Omental fat pad (tissue), 4 donors: ENCODE data around the gene PPFIBP1. TPM values are rescaled to one million over a fixed set of nuclear protein-coding genes. Genes with fewer than 3 reads are reported as not detected.

Source experiments
- ATAC-seq: fragments of 150-250 bp; one replicate; pipeline ENCODE4 v1.9.1; 2016; ENCODE audit warnings: mild to moderate bottlenecking, moderate library complexity; ENCODE audit not compliant: low FRiP score
- DNase-seq: peaks from one replicate; pipeline ENCODE4 v3.0.0-alpha.2; 2019; ENCODE audit warnings: low spot score
- CTCF ChIP-seq, 3 donors: fragments of 450-650 bp; IDR thresholded peaks; one replicate each; pipeline ENCODE4 v1.5.1; 2016 to 2017; ENCODE audit warnings: antibody characterized with exemption in 3 of 3, mild to moderate bottlenecking in 3 of 3, moderate library complexity in 2 of 3
- total RNA-seq, 4 donors: library from RNA; depleted of rRNA; stranded (reverse); fragments of >200 nt; gene quantifications; one replicate each; pipeline ENCODE4 v1.1.0, GENCODE V29; 2016

PPFIBP1 gene
- total RNA-seq, 4 donors from 2014 or later, result 40.2 to 164 (median 56.5) TPM

GRCh38 chr12:27502021-27502435 is 22.0 kb upstream of the PPFIBP1 start:
- no peak for TF ChIP-seq CTCF (IDR thresholded peaks at IDR 0.05)
- ATAC-seq, result no peak
- no peak for DNase-seq

GRCh38 chr12:27504507-27504906 is 19.5 kb upstream of the PPFIBP1 start:
- no peak for ATAC-seq
- DNase-seq, result no peak
- no peak for TF ChIP-seq CTCF (IDR thresholded peaks at IDR 0.05)

GRCh38 chr12:27505109-27505508 is 18.9 kb upstream of the PPFIBP1 start:
- no peak for TF ChIP-seq CTCF (IDR thresholded peaks at IDR 0.05)
- ATAC-seq, result peak; percentile 45
- DNase-seq, result no peak

GRCh38 chr12:27505761-27506160 is 18.2 kb upstream of the PPFIBP1 start:
- no peak for TF ChIP-seq CTCF (IDR thresholded peaks at IDR 0.05)
- ATAC-seq, result peak; percentile 13

GRCh38 chr12:27506645-27507189 is 17.3 kb upstream of the PPFIBP1 start:
- TF ChIP-seq CTCF (IDR thresholded peaks at IDR 0.05), result no peak
- ATAC-seq (no peak), DNase-seq (no peak)

More at GRCh38 chr12:27505761-27506160, 18.2 kb upstream of the PPFIBP1 start:
- DNase-seq, result no peak

GRCh38 chr12:27508736-27509431 is 15.1 kb upstream of the PPFIBP1 start:
- TF ChIP-seq CTCF (IDR thresholded peaks at IDR 0.05), result no peak
- no peak for DNase-seq
- no peak for ATAC-seq
